Lower lobe of right lung (tissue), 2 donors: ENCODE results near the gene RSPH1. TPM values are rescaled to one million over a fixed set of nuclear protein-coding genes. Genes with fewer than 3 reads are reported as not detected.
A peak's percentile ranks its signal among the peaks of the same experiment; 100 is the strongest.

ENCODE experiments used
- ATAC-seq, 2 donors: fragments of 200-7000 bp; cut with Tn5 transposase; one replicate each; pipeline ENCODE4 v1.9.1; 2020 to 2022; ENCODE audit warnings: mild to moderate bottlenecking in 2 of 2, moderate library complexity in 2 of 2
- DNase-seq: peaks from one replicate; pipeline ENCODE4 v3.0.0-alpha.2; 2020
- H3K27ac ChIP-seq: fragments of 200-600 bp; one replicate; pipeline ENCODE4 v1.8.0; 2022
- H3K27me3 ChIP-seq: fragments of 200-600 bp; one replicate; pipeline ENCODE4 v1.8.0; 2022; ENCODE audit warnings: low read depth
- H3K36me3 ChIP-seq: fragments of 200-600 bp; one replicate; pipeline ENCODE4 v1.8.0; 2022; ENCODE audit warnings: mild to moderate bottlenecking
- H3K4me1 ChIP-seq: fragments of 200-600 bp; one replicate; pipeline ENCODE4 v1.8.0; 2022
- H3K4me3 ChIP-seq: fragments of 200-600 bp; one replicate; pipeline ENCODE4 v1.8.0; 2022; ENCODE audit warnings: mild to moderate bottlenecking
- H3K9me3 ChIP-seq: fragments of 200-600 bp; one replicate; pipeline ENCODE4 v1.8.0; 2022
- intact Hi-C: fragments of 100-400 bp; cut with DNase I; formaldehyde crosslinking; loops from one replicate; pipeline ENCODE4 v1.11.0; 2022
- total RNA-seq: library from RNA; stranded (reverse); fragmentation: NEBNext Ultra II Directional; extraction: Animal tissue kit (Norgen Biotek cat#: 25700); gene quantifications from one replicate; pipeline ENCODE4 v1.2.1, GENCODE V29; 2021
- TF ChIP-seq, protein P1 (sequence below): fragments of 200-600 bp; IDR thresholded peaks from one replicate; pipeline ENCODE4 v1.8.0; 2022; ENCODE audit warnings: antibody characterized with exemption, mild to moderate bottlenecking
- donor health status: DM: no; HTN: yes; CAD: no; lungs with severe emphysema.

The RSPH1 gene
- total RNA-seq, 1 donor from 2014 or later, result 18.1 TPM

DNA sequence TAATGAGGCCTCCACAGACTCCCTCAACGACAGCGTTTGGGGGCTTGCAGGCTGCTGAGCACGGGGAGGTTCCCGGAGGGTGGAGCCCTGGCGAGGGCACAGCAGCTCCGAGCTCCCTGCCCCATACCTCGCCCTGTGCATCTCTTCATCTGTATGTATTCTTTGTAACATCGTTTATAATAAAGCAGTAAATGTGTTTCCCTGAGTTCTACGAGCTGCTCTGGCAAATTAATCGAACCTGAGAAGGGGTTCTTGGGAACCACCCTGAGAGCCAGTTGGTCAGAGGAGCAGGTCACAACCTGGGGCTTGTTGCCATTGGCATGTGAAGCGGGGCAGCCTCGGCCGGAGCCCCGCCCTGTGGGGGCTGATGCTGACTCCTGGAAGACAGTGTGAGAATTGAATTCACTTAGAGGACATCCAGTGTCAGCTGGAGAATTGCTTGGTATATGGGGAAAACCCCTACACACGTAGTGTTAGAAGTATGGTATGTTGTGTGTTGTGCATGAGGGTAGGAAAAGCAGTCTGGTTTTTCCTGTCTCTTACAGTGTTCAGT, 29.1 kb upstream of the RSPH1 start:
- Histone ChIP-seq H3K36me3 (peaks cover 32% of the 10 kb centered on the region), H3K27ac (peak overlapping the region; percentile 86), H3K27me3 (no peaks in the 10 kb centered on the region), H3K4me3 (peak overlapping the region; percentile 27), H3K9me3 (no peaks in the 10 kb centered on the region), H3K4me1 (peaks cover 62% of the 10 kb centered on the region)
- DNase-seq (no peak), ATAC-seq (peak; percentile 24 to 26)
- intact Hi-C loops, result no loop called here
- TF ChIP-seq, protein P1, sequence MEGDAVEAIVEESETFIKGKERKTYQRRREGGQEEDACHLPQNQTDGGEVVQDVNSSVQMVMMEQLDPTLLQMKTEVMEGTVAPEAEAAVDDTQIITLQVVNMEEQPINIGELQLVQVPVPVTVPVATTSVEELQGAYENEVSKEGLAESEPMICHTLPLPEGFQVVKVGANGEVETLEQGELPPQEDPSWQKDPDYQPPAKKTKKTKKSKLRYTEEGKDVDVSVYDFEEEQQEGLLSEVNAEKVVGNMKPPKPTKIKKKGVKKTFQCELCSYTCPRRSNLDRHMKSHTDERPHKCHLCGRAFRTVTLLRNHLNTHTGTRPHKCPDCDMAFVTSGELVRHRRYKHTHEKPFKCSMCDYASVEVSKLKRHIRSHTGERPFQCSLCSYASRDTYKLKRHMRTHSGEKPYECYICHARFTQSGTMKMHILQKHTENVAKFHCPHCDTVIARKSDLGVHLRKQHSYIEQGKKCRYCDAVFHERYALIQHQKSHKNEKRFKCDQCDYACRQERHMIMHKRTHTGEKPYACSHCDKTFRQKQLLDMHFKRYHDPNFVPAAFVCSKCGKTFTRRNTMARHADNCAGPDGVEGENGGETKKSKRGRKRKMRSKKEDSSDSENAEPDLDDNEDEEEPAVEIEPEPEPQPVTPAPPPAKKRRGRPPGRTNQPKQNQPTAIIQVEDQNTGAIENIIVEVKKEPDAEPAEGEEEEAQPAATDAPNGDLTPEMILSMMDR, result no peak

GRCh38 chr21:42524341-42525028, 28.5 kb upstream of the RSPH1 start:
- H3K27me3 ChIP-seq, result no peaks in the 10 kb centered on the region
- peaks cover 62% of the 10 kb centered on the region for H3K4me1 ChIP-seq
- ATAC-seq (peak; percentile 93 to 95), DNase-seq (peak; percentile 93)
- peaks cover 34% of the 10 kb centered on the region for H3K36me3 ChIP-seq
- no peaks in the 10 kb centered on the region for H3K9me3 ChIP-seq
- peak overlapping the region; percentile 86 for H3K27ac ChIP-seq
- intact Hi-C loops, result no loop called here
- TF ChIP-seq, protein P1, result no peak
- peak overlapping the region; percentile 27 for H3K4me3 ChIP-seq

DNA sequence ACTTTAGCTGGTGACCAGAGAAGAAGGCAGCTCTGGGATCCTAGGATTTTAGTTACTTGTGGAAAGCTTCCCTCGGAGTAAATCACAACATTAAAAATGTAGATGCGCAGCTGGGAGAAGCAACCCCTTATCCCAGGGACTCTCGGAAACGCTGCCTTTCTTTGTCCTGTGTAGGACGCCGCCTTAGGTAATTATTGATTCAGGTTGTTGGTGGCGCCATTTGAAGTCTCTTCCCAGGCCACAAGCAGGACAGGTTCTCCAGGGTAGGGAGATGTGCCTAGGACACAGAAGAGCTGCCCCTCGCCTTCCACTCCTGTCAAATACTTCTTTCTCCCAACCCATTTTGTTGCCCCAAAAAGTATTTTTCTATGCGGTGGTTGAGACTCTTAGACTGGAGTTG, 27.9 kb upstream of the RSPH1 start:
- TF ChIP-seq, protein P1, result no peak
- ATAC-seq (peak; percentile 39 to 46), DNase-seq (peak; percentile 43)
- intact Hi-C loops, result no loop called here
- peaks cover 39% of the 10 kb centered on the region for H3K36me3 ChIP-seq
- H3K27ac ChIP-seq, result peak overlapping the region; percentile 86
- H3K4me1 ChIP-seq, result peaks cover 62% of the 10 kb centered on the region
- H3K27me3 ChIP-seq, result no peaks in the 10 kb centered on the region
- no peaks in the 10 kb centered on the region for H3K9me3 ChIP-seq
- no peak overlapping the region for H3K4me3 ChIP-seq

- H3K27me3 ChIP-seq, result no peaks in the 10 kb centered on the region
- H3K9me3 ChIP-seq, result no peaks in the 10 kb centered on the region
- TF ChIP-seq, protein P1, result no peak
- H3K4me3 ChIP-seq, result no peak overlapping the region
- H3K36me3 ChIP-seq, result peaks cover 46% of the 10 kb centered on the region
- peak overlapping the region; percentile 86 for H3K27ac ChIP-seq
- ATAC-seq, result no peak
- no peak for DNase-seq
- peaks cover 57% of the 10 kb centered on the region for H3K4me1 ChIP-seq
- intact Hi-C loops, result no loop called here
Measured at GRCh38 chr21:42523211-42523610, 27.2 kb upstream of the RSPH1 start.

GRCh38 chr21:42522771-42523170, 26.7 kb upstream of the RSPH1 start:
- Histone ChIP-seq H3K27ac (peak overlapping the region; percentile 86), H3K36me3 (peaks cover 51% of the 10 kb centered on the region), H3K4me1 (peaks cover 52% of the 10 kb centered on the region), H3K9me3 (no peaks in the 10 kb centered on the region), H3K27me3 (no peaks in the 10 kb centered on the region), H3K4me3 (no peak overlapping the region)
- no peak for ATAC-seq
- intact Hi-C loops, result no loop called here
- DNase-seq, result no peak
- TF ChIP-seq, protein P1, result no peak
